ENCODE measurements around the gene CARD19. TPM values are rescaled to one million over a fixed set of nuclear protein-coding genes. Genes with fewer than 3 reads are reported as not detected.

The CARD19 gene
- total RNA-seq, 1 experiment from 2014 or later: 11.4 TPM

GRCh38 chr9:93050231-93050630 is 45.8 kb upstream of the CARD19 start:
- CTCF ChIA-PET: no interaction called here
- no peak overlapping the region for H3K4me3 Mint-ChIP-seq (ENCODE audit: unreplicated experiment)
- no peak for DNase-seq

GRCh38 chr9:93051680-93052089 is 44.3 kb upstream of the CARD19 start:
- CTCF ChIA-PET: no interaction called here
- H3K4me1 Mint-ChIP-seq (ENCODE audit: low read depth, unreplicated experiment): no peaks in the 10 kb centered on the region
- DNase-seq: no peak
- Histone ChIP-seq H3K9me3 (no peaks in the 10 kb centered on the region), H3K4me3 (ENCODE audit: low read depth, low read length) (no peak overlapping the region), H3K4me1 (no peaks in the 10 kb centered on the region), H3K36me3 (ENCODE audit: control insufficient read depth, insufficient read depth, low read length) (no peaks in the 10 kb centered on the region), H3K27me3 (replicated peaks; ENCODE audit: control insufficient read depth, insufficient read depth, low read length) (no peaks in the 10 kb centered on the region)
- TF ChIP-seq, protein P1, sequence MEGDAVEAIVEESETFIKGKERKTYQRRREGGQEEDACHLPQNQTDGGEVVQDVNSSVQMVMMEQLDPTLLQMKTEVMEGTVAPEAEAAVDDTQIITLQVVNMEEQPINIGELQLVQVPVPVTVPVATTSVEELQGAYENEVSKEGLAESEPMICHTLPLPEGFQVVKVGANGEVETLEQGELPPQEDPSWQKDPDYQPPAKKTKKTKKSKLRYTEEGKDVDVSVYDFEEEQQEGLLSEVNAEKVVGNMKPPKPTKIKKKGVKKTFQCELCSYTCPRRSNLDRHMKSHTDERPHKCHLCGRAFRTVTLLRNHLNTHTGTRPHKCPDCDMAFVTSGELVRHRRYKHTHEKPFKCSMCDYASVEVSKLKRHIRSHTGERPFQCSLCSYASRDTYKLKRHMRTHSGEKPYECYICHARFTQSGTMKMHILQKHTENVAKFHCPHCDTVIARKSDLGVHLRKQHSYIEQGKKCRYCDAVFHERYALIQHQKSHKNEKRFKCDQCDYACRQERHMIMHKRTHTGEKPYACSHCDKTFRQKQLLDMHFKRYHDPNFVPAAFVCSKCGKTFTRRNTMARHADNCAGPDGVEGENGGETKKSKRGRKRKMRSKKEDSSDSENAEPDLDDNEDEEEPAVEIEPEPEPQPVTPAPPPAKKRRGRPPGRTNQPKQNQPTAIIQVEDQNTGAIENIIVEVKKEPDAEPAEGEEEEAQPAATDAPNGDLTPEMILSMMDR (IDR thresholded peaks at IDR 0.05; ENCODE audit: insufficient read depth in 1 of 2, low read depth in 1 of 2, low read length in 1 of 2, severe bottlenecking in 1 of 2, unreplicated experiment in 1 of 2): no peak
- intact Hi-C loops (cut with micrococcal nuclease; ENCODE audit: unreplicated experiment): no loop called here
- H3K9me3 Mint-ChIP-seq (ENCODE audit: unreplicated experiment): no peaks in the 10 kb centered on the region
- no peak overlapping the region for H3K4me3 Mint-ChIP-seq (ENCODE audit: unreplicated experiment)
- POLR2A ChIA-PET: interaction anchor here (0.6 kb wide), 1 partner anchor 44 kb away, joined by 4 read pairs; no protein-coding TSS in a partner anchor
- no peak overlapping the region for H3K27ac Mint-ChIP-seq (ENCODE audit: unreplicated experiment)
- no peaks in the 10 kb centered on the region for H3K36me3 Mint-ChIP-seq (ENCODE audit: insufficient read depth, unreplicated experiment)
- BruUV-seq (replicated peaks): no TSS peak
- H3K27me3 Mint-ChIP-seq (ENCODE audit: insufficient read depth, unreplicated experiment): no peaks in the 10 kb centered on the region

More at GRCh38 chr9:93050231-93050630, 45.8 kb upstream of the CARD19 start:
- no peaks in the 10 kb centered on the region for H3K27me3 Mint-ChIP-seq (ENCODE audit: insufficient read depth, unreplicated experiment)
- TF ChIP-seq, protein P1 (IDR thresholded peaks at IDR 0.05; ENCODE audit: insufficient read depth in 1 of 2, low read depth in 1 of 2, low read length in 1 of 2, severe bottlenecking in 1 of 2, unreplicated experiment in 1 of 2): no peak
- Histone ChIP-seq H3K4me3 (ENCODE audit: low read depth, low read length) (no peak overlapping the region), H3K27me3 (replicated peaks; ENCODE audit: control insufficient read depth, insufficient read depth, low read length) (no peaks in the 10 kb centered on the region), H3K36me3 (ENCODE audit: control insufficient read depth, insufficient read depth, low read length) (no peaks in the 10 kb centered on the region), H3K4me1 (no peaks in the 10 kb centered on the region), H3K9me3 (no peaks in the 10 kb centered on the region)
- no TSS peak for BruUV-seq (replicated peaks)
- no peaks in the 10 kb centered on the region for H3K4me1 Mint-ChIP-seq (ENCODE audit: low read depth, unreplicated experiment)
- intact Hi-C loops (cut with micrococcal nuclease; ENCODE audit: unreplicated experiment): no loop called here
- no peaks in the 10 kb centered on the region for H3K9me3 Mint-ChIP-seq (ENCODE audit: unreplicated experiment)
- H3K36me3 Mint-ChIP-seq (ENCODE audit: insufficient read depth, unreplicated experiment): no peaks in the 10 kb centered on the region
- no peak overlapping the region for H3K27ac Mint-ChIP-seq (ENCODE audit: unreplicated experiment)
- POLR2A ChIA-PET: interaction anchor here (0.6 kb wide), 1 partner anchor 1504 kb away, joined by 3 read pairs; no protein-coding TSS in a partner anchor

- Mint-ChIP-seq H3K27ac (ENCODE audit: unreplicated experiment) (no peak overlapping the region), H3K36me3 (ENCODE audit: insufficient read depth, unreplicated experiment) (no peaks in the 10 kb centered on the region), H3K27me3 (ENCODE audit: insufficient read depth, unreplicated experiment) (no peaks in the 10 kb centered on the region), H3K9me3 (ENCODE audit: unreplicated experiment) (no peaks in the 10 kb centered on the region), H3K4me3 (ENCODE audit: unreplicated experiment) (no peak overlapping the region), H3K4me1 (ENCODE audit: low read depth, unreplicated experiment) (no peaks in the 10 kb centered on the region)
- DNase-seq: no peak
- Histone ChIP-seq H3K4me3 (ENCODE audit: low read depth, low read length) (no peak overlapping the region), H3K36me3 (ENCODE audit: control insufficient read depth, insufficient read depth, low read length) (no peaks in the 10 kb centered on the region), H3K27me3 (replicated peaks; ENCODE audit: control insufficient read depth, insufficient read depth, low read length) (no peaks in the 10 kb centered on the region), H3K9me3 (no peaks in the 10 kb centered on the region), H3K4me1 (no peaks in the 10 kb centered on the region)
- intact Hi-C loops (cut with micrococcal nuclease; ENCODE audit: unreplicated experiment): no loop called here
- TF ChIP-seq, protein P1 (IDR thresholded peaks at IDR 0.05; ENCODE audit: insufficient read depth in 1 of 2, low read depth in 1 of 2, low read length in 1 of 2, severe bottlenecking in 1 of 2, unreplicated experiment in 1 of 2): no peak
- ChIA-PET CTCF (no interaction called here), POLR2A (no interaction called here)
- no TSS peak for BruUV-seq (replicated peaks)
These were observed 43.1 kb upstream of the CARD19 start for GRCh38 chr9:93052791-93053540.
